Left ventricle myocardium inferior (tissue), 1 donor: ENCODE results near the gene NDST3. TPM values are rescaled to one million over a fixed set of nuclear protein-coding genes. Genes with fewer than 3 reads are reported as not detected.
"Not testable (repeated sequence)": the region's sequence is repeated elsewhere in the genome, so short reads cannot be mapped to it uniquely, and the experiment has no call there.

Experiments used
- DNase-seq: peaks from one replicate; pipeline ENCODE4 v3.0.0-alpha.2; 2020
- H3K27ac ChIP-seq: fragments of 200-600 bp; replicated peaks from 2 replicates; pipeline ENCODE4 v1.8.0; 2021
- H3K27me3 ChIP-seq: fragments of 200-600 bp; 2 replicates; pipeline ENCODE4 v1.8.0; 2021; ENCODE audit warnings: low read depth
- H3K36me3 ChIP-seq: fragments of 200-600 bp; 2 replicates; pipeline ENCODE4 v1.8.0; 2021
- H3K4me1 ChIP-seq: fragments of 200-600 bp; 2 replicates; pipeline ENCODE4 v1.8.0; 2021
- H3K4me3 ChIP-seq: fragments of 200-600 bp; 2 replicates; pipeline ENCODE4 v1.8.0; 2021; ENCODE audit warnings: mild to moderate bottlenecking, moderate library complexity
- H3K9me3 ChIP-seq: fragments of 200-600 bp; replicated peaks from 2 replicates; pipeline ENCODE4 v1.8.0; 2021
- intact Hi-C: fragments of 100-400 bp; cut with micrococcal nuclease; formaldehyde crosslinking; loops from one replicate; pipeline ENCODE4 v1.11.0; 2022
- total RNA-seq: library from RNA; stranded (reverse); fragmentation: NEBNext Ultra II Directional; extraction: Animal tissue kit (Norgen Biotek cat#: 25700); gene quantifications from one replicate; pipeline ENCODE4 v1.2.1, GENCODE V29; 2021
- TF ChIP-seq, protein P1 (sequence below): fragments of 200-600 bp; IDR thresholded peaks from 2 replicates; pipeline ENCODE4 v1.8.0; 2021; ENCODE audit warnings: antibody characterized with exemption, mild to moderate bottlenecking, borderline replicate concordance
- donor health status: DM: no; HTN: yes; CAD: no; lungs with severe emphysema.

NDST3 gene
- total RNA-seq, 1 donor from 2014 or later = not detected

- no peaks in the 10 kb centered on the region for H3K27me3 ChIP-seq
- H3K9me3 ChIP-seq = no peaks in the 10 kb centered on the region
- no peak for DNase-seq
- intact Hi-C loops = no loop called here
- H3K27ac ChIP-seq = no peak overlapping the region
- no peak overlapping the region for H3K4me3 ChIP-seq
- no peaks in the 10 kb centered on the region for H3K36me3 ChIP-seq
- TF ChIP-seq, protein P1, sequence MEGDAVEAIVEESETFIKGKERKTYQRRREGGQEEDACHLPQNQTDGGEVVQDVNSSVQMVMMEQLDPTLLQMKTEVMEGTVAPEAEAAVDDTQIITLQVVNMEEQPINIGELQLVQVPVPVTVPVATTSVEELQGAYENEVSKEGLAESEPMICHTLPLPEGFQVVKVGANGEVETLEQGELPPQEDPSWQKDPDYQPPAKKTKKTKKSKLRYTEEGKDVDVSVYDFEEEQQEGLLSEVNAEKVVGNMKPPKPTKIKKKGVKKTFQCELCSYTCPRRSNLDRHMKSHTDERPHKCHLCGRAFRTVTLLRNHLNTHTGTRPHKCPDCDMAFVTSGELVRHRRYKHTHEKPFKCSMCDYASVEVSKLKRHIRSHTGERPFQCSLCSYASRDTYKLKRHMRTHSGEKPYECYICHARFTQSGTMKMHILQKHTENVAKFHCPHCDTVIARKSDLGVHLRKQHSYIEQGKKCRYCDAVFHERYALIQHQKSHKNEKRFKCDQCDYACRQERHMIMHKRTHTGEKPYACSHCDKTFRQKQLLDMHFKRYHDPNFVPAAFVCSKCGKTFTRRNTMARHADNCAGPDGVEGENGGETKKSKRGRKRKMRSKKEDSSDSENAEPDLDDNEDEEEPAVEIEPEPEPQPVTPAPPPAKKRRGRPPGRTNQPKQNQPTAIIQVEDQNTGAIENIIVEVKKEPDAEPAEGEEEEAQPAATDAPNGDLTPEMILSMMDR = no peak
- H3K4me1 ChIP-seq = peaks cover 11% of the 10 kb centered on the region
Observed at GRCh38 chr4:118286685-118287084, 252.4 kb downstream of the NDST3 start.

DNA sequence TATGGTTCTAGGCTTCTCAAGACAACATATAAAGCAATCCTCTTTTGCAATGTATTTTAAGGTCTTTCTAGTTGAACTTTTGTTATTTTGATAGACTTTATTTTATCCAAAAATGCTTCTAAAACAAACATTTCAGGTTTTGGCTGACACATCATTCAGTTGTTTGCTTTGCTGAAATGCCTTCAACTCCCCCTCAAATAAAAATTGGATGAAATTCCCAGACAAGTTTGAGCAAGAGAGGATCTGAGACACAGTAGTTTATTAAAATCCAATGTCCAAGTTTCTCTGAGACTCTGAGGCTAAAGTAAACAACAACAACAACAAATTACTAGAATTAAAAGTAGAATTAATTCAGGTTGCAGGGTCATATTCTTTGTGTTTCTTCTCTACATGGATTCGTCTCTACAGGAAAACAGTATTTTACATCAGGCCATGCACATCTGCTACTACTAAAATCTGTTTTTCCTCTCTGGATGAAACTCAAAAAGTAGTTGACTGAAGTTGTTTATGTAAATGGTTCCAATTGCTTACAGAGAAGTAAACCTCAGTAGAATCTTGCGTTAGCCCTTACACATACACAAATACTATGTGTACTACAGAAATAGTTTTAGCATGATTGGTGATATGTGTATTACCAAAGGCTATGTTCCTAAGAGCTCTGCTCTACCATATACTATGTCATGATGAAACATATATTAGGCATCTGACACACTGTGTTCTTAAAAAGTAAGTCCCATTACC is 253.6 kb downstream of the NDST3 start:
- no peaks in the 10 kb centered on the region for H3K27me3 ChIP-seq
- DNase-seq = no peak
- no peaks in the 10 kb centered on the region for H3K9me3 ChIP-seq
- TF ChIP-seq, protein P1 = no peak
- no peak overlapping the region for H3K4me3 ChIP-seq
- no peak overlapping the region for H3K27ac ChIP-seq
- intact Hi-C loops = no loop called here
- no peaks in the 10 kb centered on the region for H3K36me3 ChIP-seq
- H3K4me1 ChIP-seq = no peaks in the 10 kb centered on the region

DNA sequence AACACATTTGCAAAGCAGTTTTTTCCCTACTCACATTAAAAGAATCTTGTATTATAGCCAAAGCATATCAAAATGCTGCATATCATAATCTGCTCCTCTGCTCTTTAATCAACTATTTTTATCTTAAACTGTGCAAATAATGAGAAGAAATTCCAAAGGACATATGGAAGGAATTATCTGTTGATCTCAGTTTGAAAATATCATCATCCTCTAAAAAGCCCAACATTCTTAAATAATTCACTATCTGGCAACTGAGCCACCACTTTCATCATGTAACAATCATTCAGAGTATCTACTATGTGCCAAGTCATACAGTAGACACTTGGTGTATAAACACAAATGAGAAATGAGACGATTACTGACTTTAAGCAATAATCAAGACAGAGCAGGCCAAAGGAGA is 255.5 kb downstream of the NDST3 start:
- H3K4me3 ChIP-seq = no peak overlapping the region

DNA sequence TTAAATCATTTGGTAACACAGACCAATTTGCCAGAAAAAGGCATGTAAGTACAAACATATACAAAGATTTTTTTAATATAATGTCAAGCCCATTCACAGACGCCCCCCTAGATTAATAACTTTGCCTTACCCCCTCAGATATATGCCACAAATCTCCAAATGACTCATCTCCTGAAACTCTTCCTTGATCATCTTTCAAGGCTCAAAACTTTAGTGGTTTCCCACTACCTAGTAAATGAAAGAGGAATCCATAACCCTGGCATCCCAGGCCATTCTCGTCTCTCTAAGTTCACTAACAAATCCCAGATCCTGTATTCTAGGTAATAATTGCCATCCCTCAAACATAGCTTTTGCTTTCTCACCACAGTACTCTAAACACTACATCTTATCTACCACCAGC is 256.7 kb downstream of the NDST3 start:
- Histone ChIP-seq H3K9me3 (no peaks in the 10 kb centered on the region), H3K36me3 (no peaks in the 10 kb centered on the region), H3K27ac (no peak overlapping the region), H3K27me3 (no peaks in the 10 kb centered on the region), H3K4me1 (no peaks in the 10 kb centered on the region), H3K4me3 (no peak overlapping the region)
- intact Hi-C loops = no loop called here
- TF ChIP-seq, protein P1 = no peak
- no peak for DNase-seq

More for the DNA sequence above, 255.5 kb downstream of the NDST3 start:
- Histone ChIP-seq H3K9me3 (no peaks in the 10 kb centered on the region), H3K27ac (no peak overlapping the region), H3K4me1 (no peaks in the 10 kb centered on the region), H3K36me3 (no peaks in the 10 kb centered on the region), H3K27me3 (no peaks in the 10 kb centered on the region)
- intact Hi-C loops = no loop called here
- TF ChIP-seq, protein P1 = no peak
- no peak for DNase-seq

- H3K27ac ChIP-seq = no peak overlapping the region
Observed at GRCh38 chr4:118296729-118297128, 262.4 kb downstream of the NDST3 start.

GRCh38 chr4:118299619-118300018 is 265.3 kb downstream of the NDST3 start:
- DNase-seq, H3K4me3 ChIP-seq, H3K27me3 ChIP-seq, H3K27ac ChIP-seq, H3K4me1 ChIP-seq, H3K36me3 ChIP-seq, intact Hi-C loops, H3K9me3 ChIP-seq: not testable (repeated sequence)

More at GRCh38 chr4:118296729-118297128, 262.4 kb downstream of the NDST3 start:
- intact Hi-C loops = no loop called here
- peaks cover 4% of the 10 kb centered on the region for H3K27me3 ChIP-seq
- DNase-seq = no peak
- TF ChIP-seq, protein P1 = no peak
- H3K36me3 ChIP-seq = no peaks in the 10 kb centered on the region
- H3K4me1 ChIP-seq = no peaks in the 10 kb centered on the region
- H3K4me3 ChIP-seq = no peak overlapping the region
- no peaks in the 10 kb centered on the region for H3K9me3 ChIP-seq
